Colonic mucosa (tissue), 4 donors: Measurements from ENCODE around the gene LSP1. TPM values are rescaled to one million over a fixed set of nuclear protein-coding genes. Genes with fewer than 3 reads are reported as not detected.

Experiments used
- DNase-seq: peaks from one replicate; pipeline ENCODE4 v3.0.0-alpha.2; 2020
- H3K27ac ChIP-seq: fragments of 200-600 bp; one replicate; pipeline ENCODE4 v1.8.0; 2021
- H3K27me3 ChIP-seq: fragments of 200-600 bp; one replicate; pipeline ENCODE4 v1.8.0; 2021
- H3K36me3 ChIP-seq: fragments of 200-600 bp; one replicate; pipeline ENCODE4 v1.8.0; 2021
- H3K4me1 ChIP-seq: fragments of 200-600 bp; one replicate; pipeline ENCODE4 v1.8.0; 2021; ENCODE audit warnings: mild to moderate bottlenecking
- H3K4me3 ChIP-seq: fragments of 200-600 bp; one replicate; pipeline ENCODE4 v1.8.0; 2021
- H3K9ac ChIP-seq, 2 donors: one replicate each; pipeline ENCODE4 v1.7.0; 2013; ENCODE audit warnings: control low read depth in 2 of 2, low read depth in 2 of 2, low read length in 2 of 2
- H3K9me3 ChIP-seq: fragments of 200-600 bp; one replicate; pipeline ENCODE4 v1.8.0; 2021
- CTCF ChIP-seq: fragments of 200-600 bp; IDR thresholded peaks from one replicate; pipeline ENCODE4 v1.8.0; 2022; ENCODE audit warnings: antibody characterized with exemption, mild to moderate bottlenecking
- intact Hi-C: fragments of 100-400 bp; cut with DNase I; formaldehyde crosslinking; loops from one replicate; pipeline ENCODE4 v1.14.1; 2022
- total RNA-seq, 2 donors: library from RNA; stranded (reverse); fragmentation: NEBNext Ultra II Directional in 1 of 2; extraction: Animal tissue kit (Norgen Biotek cat#: 25700) in 1 of 2; gene quantifications; one replicate each; pipeline ENCODE4 v1.2.1, GENCODE V29; 2021
- donor health status: healthy.
- donor health status: DM: no; HTN: no; CAD: no.
- donor health status: DM: no; HTN: no; CAD: no.

The LSP1 gene
- total RNA-seq, 2 donors from 2014 or later: 18.9 to 23.0 TPM

GRCh38 chr11:1825785-1826451 is 27.0 kb upstream of the LSP1 start:
- intact Hi-C loops: no loop called here
- no peak for TF ChIP-seq CTCF
- Histone ChIP-seq H3K27me3 (no peaks in the 10 kb centered on the region), H3K27ac (no peak overlapping the region), H3K9ac (no peak overlapping the region), H3K36me3 (no peaks in the 10 kb centered on the region), H3K4me1 (peaks cover 9% of the 10 kb centered on the region), H3K4me3 (no peak overlapping the region), H3K9me3 (no peaks in the 10 kb centered on the region)
- DNase-seq: no peak

DNA sequence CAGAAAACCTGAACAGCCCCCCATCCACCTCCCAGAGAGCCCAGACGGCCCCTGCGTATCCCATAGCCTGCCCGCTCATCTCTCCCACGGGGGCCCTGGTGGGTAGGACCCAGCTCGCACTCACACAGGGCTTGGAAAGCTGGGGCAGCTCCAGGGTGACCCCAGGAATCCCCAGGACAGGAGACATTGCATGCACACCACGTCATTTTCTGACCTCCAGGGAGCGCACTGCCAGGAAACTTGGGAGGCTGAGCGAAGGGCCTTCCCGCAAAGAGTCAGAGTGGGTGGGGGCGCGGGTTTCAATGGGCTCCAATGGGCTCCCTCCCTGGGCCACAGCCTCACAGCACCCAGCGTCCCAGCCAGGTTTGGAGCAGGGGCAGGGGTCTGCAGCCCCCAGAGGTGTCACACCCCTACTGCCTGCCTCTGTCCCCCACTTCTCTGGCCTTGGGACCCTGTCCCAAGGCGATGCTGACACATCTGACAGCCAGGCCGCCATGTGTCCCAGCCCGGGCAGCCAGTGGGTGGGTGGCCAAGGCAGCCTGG is 26.3 kb upstream of the LSP1 start:
- no peak overlapping the region for H3K27ac ChIP-seq
- H3K4me1 ChIP-seq: peaks cover 15% of the 10 kb centered on the region
- H3K36me3 ChIP-seq: no peaks in the 10 kb centered on the region
- peak; percentile 74 for DNase-seq
- H3K9ac ChIP-seq: peak overlapping the region in 1 of 2 donors; percentile 26
- H3K27me3 ChIP-seq: no peaks in the 10 kb centered on the region
- intact Hi-C loops: no loop called here
- no peak for TF ChIP-seq CTCF
- no peak overlapping the region for H3K4me3 ChIP-seq
- H3K9me3 ChIP-seq: no peaks in the 10 kb centered on the region

DNA sequence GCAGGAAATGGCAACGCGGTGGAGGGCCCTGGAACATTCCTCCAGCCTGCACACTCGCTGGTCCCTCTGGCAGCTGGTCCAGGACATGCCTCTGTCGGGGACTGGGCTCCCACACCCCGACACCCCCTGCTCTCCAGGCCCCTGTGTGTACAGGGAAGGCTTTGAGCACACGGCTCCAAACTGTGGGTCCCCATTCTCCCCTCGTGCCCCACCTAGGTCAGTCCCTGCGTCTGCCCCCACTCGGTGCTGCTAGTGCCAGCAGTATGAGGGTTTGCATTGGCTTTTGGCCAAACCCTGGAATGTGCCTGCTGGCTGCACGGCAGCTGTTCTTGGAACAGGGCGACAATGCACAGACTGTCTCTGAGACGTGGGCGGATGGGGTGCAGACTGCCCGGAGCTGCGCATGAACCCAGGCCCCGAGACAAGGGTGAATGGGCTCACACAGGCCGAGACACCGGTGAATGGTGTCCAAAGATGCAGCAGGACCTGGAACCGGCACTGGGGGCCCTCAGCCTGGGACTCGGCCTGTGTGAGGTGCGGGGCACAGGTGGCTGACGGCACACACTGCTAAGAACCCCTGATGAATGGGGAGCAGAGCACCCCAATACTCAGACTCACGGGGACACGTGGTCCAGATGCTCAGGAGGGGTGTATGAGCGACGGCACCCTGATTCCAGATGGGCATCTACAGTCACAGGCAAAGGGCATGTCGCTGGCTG is 25.6 kb upstream of the LSP1 start:
- no peaks in the 10 kb centered on the region for H3K9me3 ChIP-seq
- no peak for TF ChIP-seq CTCF
- H3K4me3 ChIP-seq: no peak overlapping the region
- peaks cover 21% of the 10 kb centered on the region for H3K4me1 ChIP-seq
- DNase-seq: peak; percentile 79
- H3K9ac ChIP-seq: peak overlapping the region in 1 of 2 donors; percentile 26
- intact Hi-C loops: no loop called here
- no peak overlapping the region for H3K27ac ChIP-seq
- H3K36me3 ChIP-seq: no peaks in the 10 kb centered on the region
- H3K27me3 ChIP-seq: no peaks in the 10 kb centered on the region

GRCh38 chr11:1827931-1828330 is 25.0 kb upstream of the LSP1 start:
- Histone ChIP-seq H3K27me3 (no peaks in the 10 kb centered on the region), H3K4me1 (peaks cover 26% of the 10 kb centered on the region), H3K4me3 (no peak overlapping the region), H3K27ac (no peak overlapping the region), H3K9ac (no peak overlapping the region), H3K36me3 (no peaks in the 10 kb centered on the region), H3K9me3 (no peaks in the 10 kb centered on the region)
- TF ChIP-seq CTCF: no peak
- intact Hi-C loops: no loop called here
- no peak for DNase-seq

DNA sequence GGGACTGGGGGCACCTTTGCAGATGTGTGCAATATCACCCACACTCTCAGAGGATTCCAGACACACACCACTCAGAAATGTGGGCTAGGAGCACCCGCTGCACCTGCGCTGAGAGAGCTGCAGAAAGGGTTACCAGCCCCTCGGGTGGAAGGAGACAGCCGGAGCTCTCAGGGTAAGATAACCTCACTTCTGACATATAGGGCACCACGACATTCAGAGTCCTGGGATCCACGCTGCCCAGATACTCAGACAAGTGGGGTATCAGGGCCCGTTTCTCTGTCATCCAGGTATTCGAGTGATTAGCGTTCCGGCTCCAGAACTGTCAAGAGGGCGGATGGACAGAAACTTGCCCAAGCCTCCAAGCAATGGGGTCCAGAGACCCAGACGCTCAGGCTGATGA is 24.3 kb upstream of the LSP1 start:
- Histone ChIP-seq H3K4me1 (peaks cover 29% of the 10 kb centered on the region), H3K36me3 (no peaks in the 10 kb centered on the region), H3K4me3 (no peak overlapping the region), H3K27me3 (no peaks in the 10 kb centered on the region), H3K9ac (no peak overlapping the region), H3K9me3 (no peaks in the 10 kb centered on the region), H3K27ac (no peak overlapping the region)
- DNase-seq: no peak
- no peak for TF ChIP-seq CTCF
- intact Hi-C loops: no loop called here
